GM12878 (cell line): Measurements from ENCODE around the gene SHISA3. TPM values are rescaled to one million over a fixed set of nuclear protein-coding genes. Genes with fewer than 3 reads are reported as not detected.

Source experiments
- ATAC-seq: fragments of 200-7000 bp; cut with Tn5 transposase; 3 replicates; pipeline ENCODE4 v1.9.1; 2020; ENCODE audit warnings: mild to moderate bottlenecking, moderate library complexity
- BruUV-seq: library from RNA; stranded (reverse); fragments of 400-500 nt; replicated peaks from 2 replicates; lab custom pipeline; 2021; lab: Mats Ljungman, UMichigan
- CTCF ChIA-PET: fragments of 300-600 bp; sonication (Branson Sonifier 250); formaldehyde crosslinking; extraction: SDS; loops from one replicate; lab custom pipeline; 2021; ENCODE audit warnings: inconsistent platforms; lab: Yijun Ruan, JAX
- POLR2A ChIA-PET: fragments of 350-600 bp; formaldehyde crosslinking; extraction: SDS; loops from one replicate; lab custom pipeline; 2021; ENCODE audit warnings: inconsistent platforms; lab: Charles Lee
- RAD21 ChIA-PET: fragments of 300-600 bp; sonication (Branson Sonifier 250); formaldehyde crosslinking; loops from one replicate; lab custom pipeline; 2023; ENCODE audit warnings: antibody characterized with exemption; ENCODE audit not compliant: unreplicated experiment; lab: Charles Lee
- SMC1A ChIA-PET: fragments of 300-600 bp; sonication (Branson Sonifier 250); formaldehyde crosslinking; loops from one replicate; lab custom pipeline; 2023; ENCODE audit not compliant: unreplicated experiment, uncharacterized antibody; lab: Charles Lee
- DNase-seq: peaks from one replicate; pipeline ENCODE4 v3.0.0-alpha.2; 2011; ENCODE audit warnings: low read depth, low spot score
- FAIRE-seq: peaks from 3 replicates; lab custom pipeline; 2011; peaks lifted over from hg19 to GRCh38; lab: Jason Lieb, UNC
- H2AFZ ChIP-seq: 2 replicates; pipeline ENCODE4 v1.6.0; 2011; ENCODE audit warnings: low read depth, low read length, control low read depth; ENCODE audit not compliant: control insufficient read depth
- H3K27ac ChIP-seq: 2 replicates; pipeline ENCODE4 v1.5.1; 2011; ENCODE audit warnings: control low read depth; ENCODE audit not compliant: control insufficient read depth, insufficient read depth
- H3K27me3 ChIP-seq, 2 experiments: replicated peaks in 1 of 2; 2 replicates each; pipeline versions ENCODE4 v1.6.0 to v1.6.1; 2011; ENCODE audit warnings: low read length in 1 of 2; ENCODE audit not compliant: control insufficient read depth in 2 of 2, insufficient read depth in 2 of 2
- H3K36me3 ChIP-seq, 2 experiments: 2 replicates each; pipeline ENCODE4 v1.5.1; 2011; ENCODE audit warnings: low read length in 1 of 2; ENCODE audit not compliant: control insufficient read depth in 2 of 2, insufficient read depth in 2 of 2
- H3K4me1 ChIP-seq: 2 replicates; pipeline ENCODE4 v1.6.1; 2011; ENCODE audit warnings: mild to moderate bottlenecking, low read length, moderate library complexity, mixed read lengths; ENCODE audit not compliant: control insufficient read depth, insufficient read depth
- H3K4me2 ChIP-seq: 2 replicates; pipeline ENCODE4 v1.6.0; 2011; ENCODE audit warnings: control low read depth; ENCODE audit not compliant: control insufficient read depth, insufficient read depth
- H3K4me3 ChIP-seq: fragments of 200-600 bp; sonication (generic); 2 replicates; pipeline ENCODE4 v1.5.1; 2016
- H3K79me2 ChIP-seq: 2 replicates; pipeline ENCODE4 v1.6.0; 2011; ENCODE audit warnings: low read length; ENCODE audit not compliant: control insufficient read depth, insufficient read depth
- H3K9ac ChIP-seq: 2 replicates; pipeline ENCODE4 v1.8.0; 2011; ENCODE audit warnings: low read length, control low read depth, mixed read lengths; ENCODE audit not compliant: control insufficient read depth, insufficient read depth
- H3K9me3 ChIP-seq: replicated peaks from 3 replicates; pipeline ENCODE4 v1.5.1; 2011; ENCODE audit warnings: mild to moderate bottlenecking, low read length; ENCODE audit not compliant: control insufficient read depth, insufficient read depth
- H4K20me1 ChIP-seq: 2 replicates; pipeline ENCODE4 v1.6.0; 2011; ENCODE audit not compliant: control insufficient read depth, insufficient read depth
- DPF2 ChIP-seq: fragments of 450-650 bp; IDR thresholded peaks from 2 replicates; pipeline ENCODE4 v1.6.1; 2017; ENCODE audit warnings: mild to moderate bottlenecking
- EGR1 ChIP-seq, 2 experiments: IDR thresholded peaks; 1 replicate in 1 of 2; 2 replicates in 1 of 2; pipeline ENCODE4 v1.6.1; 2011 to 2012; ENCODE audit warnings: low read depth in 2 of 2, low read length in 2 of 2, borderline replicate concordance in 1 of 2, mild to moderate bottlenecking in 1 of 2, moderate library complexity in 1 of 2
- HCFC1 ChIP-seq: fragments of 150-350 bp; IDR thresholded peaks from 2 replicates; pipeline ENCODE4 v1.6.1; 2014; ENCODE audit warnings: low read length
- HDAC6 ChIP-seq: fragments of 200-600 bp; sonication (generic); IDR thresholded peaks from one replicate; pipeline ENCODE4 v1.8.0; 2017; ENCODE audit warnings: antibody characterized with exemption; ENCODE audit not compliant: unreplicated experiment
- IKZF2 ChIP-seq, 2 experiments: fragments of 450-650 bp; IDR thresholded peaks; 2 replicates each; pipeline ENCODE4 v1.6.1; 2017; ENCODE audit warnings: mild to moderate bottlenecking in 2 of 2, moderate library complexity in 2 of 2
- KDM1A ChIP-seq: fragments of 200-600 bp; sonication (generic); IDR thresholded peaks from 2 replicates; pipeline ENCODE4 v1.6.1; 2016; ENCODE audit warnings: borderline replicate concordance
- MXI1 ChIP-seq: fragments of 150-350 bp; IDR thresholded peaks from 2 replicates; pipeline ENCODE4 v1.6.1; 2011; ENCODE audit warnings: low read depth, mild to moderate bottlenecking, inconsistent platforms, low read length, improper control_type of control experiment
- NR2C1 ChIP-seq: fragments of 450-650 bp; IDR thresholded peaks from 2 replicates; pipeline ENCODE4 v1.6.1; 2017; ENCODE audit warnings: antibody characterized with exemption, mild to moderate bottlenecking, moderate library complexity
- SIN3A ChIP-seq: IDR thresholded peaks from 2 replicates; pipeline ENCODE4 v1.6.1; 2012; ENCODE audit warnings: low read depth, low read length, improper control_type of control experiment
- SMAD1 ChIP-seq: fragments of 450-650 bp; IDR thresholded peaks from 2 replicates; pipeline ENCODE4 v1.6.1; 2018; ENCODE audit warnings: mild to moderate bottlenecking, low read depth; ENCODE audit not compliant: partially characterized antibody
- WRNIP1 ChIP-seq: IDR thresholded peaks from 2 replicates; pipeline ENCODE4 v1.6.1; 2011; ENCODE audit warnings: low read depth, low read length, improper control_type of control experiment, borderline replicate concordance
- YBX1 ChIP-seq: fragments of 450-650 bp; IDR thresholded peaks from 2 replicates; pipeline ENCODE4 v1.6.1; 2016; ENCODE audit warnings: antibody characterized with exemption
- WGBS: methylation state at CpG from one replicate; pipeline ENCODE4 v1.1.6; 2016; ENCODE audit warnings: low lambda C conversion rate; ENCODE audit not compliant: insufficient replicate concordance, insufficient coverage; ENCODE audit errors: missing lambda C conversion rate; 5-methylcytosine and 5-hydroxymethylcytosine counted together
- in situ Hi-C: fragments of 300-500 bp; cut with MboI; formaldehyde crosslinking; loops from 9 replicates; pipeline ENCODE4 v1.14.3; 2018; ENCODE audit warnings: mixed read lengths
- intact Hi-C: fragments of 100-400 bp; cut with micrococcal nuclease; formaldehyde crosslinking; loops from one replicate; pipeline ENCODE4 v1.14.2; 2022; ENCODE audit not compliant: unreplicated experiment
- polyA plus RNA-seq, 11 experiments: library from polyadenylated mRNA; depleted of rRNA in 4 of 11; unstranded in 6 of 11; stranded (reverse) in 5 of 11; fragments of >200 nt; fragmentation: Nextera tagmentation in 4 of 11; fragmentation: Illumina TruSeq in 1 of 11; extraction: Ambion mirVana in 4 of 11; extraction: Trizol in 1 of 11; gene quantifications; 1 replicate in 1 of 11; 2 replicates in 10 of 11; pipeline versions ENCODE4 v1.2.1 to v1.2.3, GENCODE V29; 2011 to 2016; ENCODE audit warnings: inconsistent platforms in 2 of 11, missing spikeins in 2 of 11, low read depth in 1 of 11
- total RNA-seq, 4 experiments: library from RNA; depleted of rRNA in 3 of 4; stranded (reverse); fragments of >200 nt in 3 of 4; fragmentation: Illumina TruSeq in 1 of 4; extraction: Trizol in 1 of 4; gene quantifications; 2 replicates each; pipeline versions ENCODE4 v1.2.1 to v1.2.3, GENCODE V29; 2013 to 2021
- TF ChIP-seq, protein P1 (sequence below): IDR thresholded peaks from 2 replicates; pipeline ENCODE4 v1.6.1; 2011; ENCODE audit warnings: low read depth, low read length, improper control_type of control experiment, borderline replicate concordance
- TF ChIP-seq, protein P2 (sequence below): fragments of 450-650 bp; IDR thresholded peaks from 2 replicates; pipeline ENCODE4 v1.6.1; 2017; ENCODE audit warnings: mild to moderate bottlenecking, moderate library complexity
- TF ChIP-seq, protein P3 (sequence below): fragments of 450-650 bp; IDR thresholded peaks from 2 replicates; pipeline ENCODE4 v1.6.1; 2016; ENCODE audit warnings: mild to moderate bottlenecking, moderate library complexity, borderline replicate concordance

Gene SHISA3
- total and polyA plus RNA-seq, 10 of the 15 experiments (the other 5 are each of a cell fraction or from before 2014, with no cell fraction given), result 0.03 to 7.2 (median 4.4) TPM

DNA sequence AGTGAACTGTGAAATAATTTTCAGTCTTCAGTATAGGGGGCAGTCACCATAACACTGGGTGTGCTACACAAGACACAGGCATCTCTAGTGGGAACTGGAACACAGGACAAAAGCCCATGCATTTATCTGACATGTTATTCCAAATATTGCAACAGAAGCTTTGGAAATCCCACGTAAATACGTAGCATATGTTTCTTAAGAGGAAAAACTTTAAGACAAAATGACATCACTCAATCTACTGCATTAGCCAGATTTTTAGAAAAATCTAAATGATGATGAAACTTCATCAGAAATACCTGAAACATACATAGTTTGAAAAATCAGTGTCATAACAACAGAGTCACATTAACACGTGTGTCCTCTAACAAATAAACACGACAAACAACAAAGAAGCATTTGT is 14.5 kb downstream of the SHISA3 start:
- ChIA-PET SMC1A (interaction anchor here (1.1 kb wide), 1 partner anchor 87 kb away, joined by 3 read pairs; no protein-coding TSS in a partner anchor), RAD21 (no interaction called here), CTCF (no interaction called here), POLR2A (no interaction called here)
- H3K4me3 ChIP-seq, result no peak overlapping the region
- H2AFZ ChIP-seq, result no peak overlapping the region
- H3K9me3 ChIP-seq, result no peaks in the 10 kb centered on the region
- no peak overlapping the region for H3K27ac ChIP-seq
- no peaks in the 10 kb centered on the region for H3K27me3 ChIP-seq
- TF ChIP-seq SIN3A (no peak), WRNIP1 (no peak), SMAD1 (no peak), NR2C1 (no peak), YBX1 (no peak), HDAC6 (no peak), EGR1 (IDR thresholded peaks at IDR 0.05; ENCODE audit: borderline replicate concordance in 1 of 2, low read depth in 2 of 2, low read length in 2 of 2) (no peak), KDM1A (no peak), HCFC1 (no peak), MXI1 (no peak), DPF2 (no peak), IKZF2 (IDR thresholded peaks at IDR 0.05) (no peak)
- TF ChIP-seq, protein P1, sequence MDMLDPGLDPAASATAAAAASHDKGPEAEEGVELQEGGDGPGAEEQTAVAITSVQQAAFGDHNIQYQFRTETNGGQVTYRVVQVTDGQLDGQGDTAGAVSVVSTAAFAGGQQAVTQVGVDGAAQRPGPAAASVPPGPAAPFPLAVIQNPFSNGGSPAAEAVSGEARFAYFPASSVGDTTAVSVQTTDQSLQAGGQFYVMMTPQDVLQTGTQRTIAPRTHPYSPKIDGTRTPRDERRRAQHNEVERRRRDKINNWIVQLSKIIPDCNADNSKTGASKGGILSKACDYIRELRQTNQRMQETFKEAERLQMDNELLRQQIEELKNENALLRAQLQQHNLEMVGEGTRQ, result no peak
- TF ChIP-seq, protein P2, sequence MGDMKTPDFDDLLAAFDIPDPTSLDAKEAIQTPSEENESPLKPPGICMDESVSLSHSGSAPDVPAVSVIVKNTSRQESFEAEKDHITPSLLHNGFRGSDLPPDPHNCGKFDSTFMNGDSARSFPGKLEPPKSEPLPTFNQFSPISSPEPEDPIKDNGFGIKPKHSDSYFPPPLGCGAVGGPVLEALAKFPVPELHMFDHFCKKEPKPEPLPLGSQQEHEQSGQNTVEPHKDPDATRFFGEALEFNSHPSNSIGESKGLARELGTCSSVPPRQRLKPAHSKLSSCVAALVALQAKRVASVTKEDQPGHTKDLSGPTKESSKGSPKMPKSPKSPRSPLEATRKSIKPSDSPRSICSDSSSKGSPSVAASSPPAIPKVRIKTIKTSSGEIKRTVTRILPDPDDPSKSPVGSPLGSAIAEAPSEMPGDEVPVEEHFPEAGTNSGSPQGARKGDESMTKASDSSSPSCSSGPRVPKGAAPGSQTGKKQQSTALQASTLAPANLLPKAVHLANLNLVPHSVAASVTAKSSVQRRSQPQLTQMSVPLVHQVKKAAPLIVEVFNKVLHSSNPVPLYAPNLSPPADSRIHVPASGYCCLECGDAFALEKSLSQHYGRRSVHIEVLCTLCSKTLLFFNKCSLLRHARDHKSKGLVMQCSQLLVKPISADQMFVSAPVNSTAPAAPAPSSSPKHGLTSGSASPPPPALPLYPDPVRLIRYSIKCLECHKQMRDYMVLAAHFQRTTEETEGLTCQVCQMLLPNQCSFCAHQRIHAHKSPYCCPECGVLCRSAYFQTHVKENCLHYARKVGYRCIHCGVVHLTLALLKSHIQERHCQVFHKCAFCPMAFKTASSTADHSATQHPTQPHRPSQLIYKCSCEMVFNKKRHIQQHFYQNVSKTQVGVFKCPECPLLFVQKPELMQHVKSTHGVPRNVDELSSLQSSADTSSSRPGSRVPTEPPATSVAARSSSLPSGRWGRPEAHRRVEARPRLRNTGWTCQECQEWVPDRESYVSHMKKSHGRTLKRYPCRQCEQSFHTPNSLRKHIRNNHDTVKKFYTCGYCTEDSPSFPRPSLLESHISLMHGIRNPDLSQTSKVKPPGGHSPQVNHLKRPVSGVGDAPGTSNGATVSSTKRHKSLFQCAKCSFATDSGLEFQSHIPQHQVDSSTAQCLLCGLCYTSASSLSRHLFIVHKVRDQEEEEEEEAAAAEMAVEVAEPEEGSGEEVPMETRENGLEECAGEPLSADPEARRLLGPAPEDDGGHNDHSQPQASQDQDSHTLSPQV, result no peak
- TF ChIP-seq, protein P3, sequence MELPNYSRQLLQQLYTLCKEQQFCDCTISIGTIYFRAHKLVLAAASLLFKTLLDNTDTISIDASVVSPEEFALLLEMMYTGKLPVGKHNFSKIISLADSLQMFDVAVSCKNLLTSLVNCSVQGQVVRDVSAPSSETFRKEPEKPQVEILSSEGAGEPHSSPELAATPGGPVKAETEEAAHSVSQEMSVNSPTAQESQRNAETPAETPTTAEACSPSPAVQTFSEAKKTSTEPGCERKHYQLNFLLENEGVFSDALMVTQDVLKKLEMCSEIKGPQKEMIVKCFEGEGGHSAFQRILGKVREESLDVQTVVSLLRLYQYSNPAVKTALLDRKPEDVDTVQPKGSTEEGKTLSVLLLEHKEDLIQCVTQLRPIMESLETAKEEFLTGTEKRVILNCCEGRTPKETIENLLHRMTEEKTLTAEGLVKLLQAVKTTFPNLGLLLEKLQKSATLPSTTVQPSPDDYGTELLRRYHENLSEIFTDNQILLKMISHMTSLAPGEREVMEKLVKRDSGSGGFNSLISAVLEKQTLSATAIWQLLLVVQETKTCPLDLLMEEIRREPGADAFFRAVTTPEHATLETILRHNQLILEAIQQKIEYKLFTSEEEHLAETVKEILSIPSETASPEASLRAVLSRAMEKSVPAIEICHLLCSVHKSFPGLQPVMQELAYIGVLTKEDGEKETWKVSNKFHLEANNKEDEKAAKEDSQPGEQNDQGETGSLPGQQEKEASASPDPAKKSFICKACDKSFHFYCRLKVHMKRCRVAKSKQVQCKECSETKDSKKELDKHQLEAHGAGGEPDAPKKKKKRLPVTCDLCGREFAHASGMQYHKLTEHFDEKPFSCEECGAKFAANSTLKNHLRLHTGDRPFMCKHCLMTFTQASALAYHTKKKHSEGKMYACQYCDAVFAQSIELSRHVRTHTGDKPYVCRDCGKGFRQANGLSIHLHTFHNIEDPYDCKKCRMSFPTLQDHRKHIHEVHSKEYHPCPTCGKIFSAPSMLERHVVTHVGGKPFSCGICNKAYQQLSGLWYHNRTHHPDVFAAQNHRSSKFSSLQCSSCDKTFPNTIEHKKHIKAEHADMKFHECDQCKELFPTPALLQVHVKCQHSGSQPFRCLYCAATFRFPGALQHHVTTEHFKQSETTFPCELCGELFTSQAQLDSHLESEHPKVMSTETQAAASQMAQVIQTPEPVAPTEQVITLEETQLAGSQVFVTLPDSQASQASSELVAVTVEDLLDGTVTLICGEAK, result no peak
- H3K79me2 ChIP-seq, result no peaks in the 10 kb centered on the region
- no peak for DNase-seq
- WGBS, result 98% methylated on average over 4 of the region's 4 CpGs
- H3K36me3 ChIP-seq, result peaks cover 2% of the 10 kb centered on the region in 2 experiments; a peak in 3 of 4 replicates
- no peak overlapping the region for H3K4me2 ChIP-seq
- BruUV-seq, result no TSS peak
- no peak for ATAC-seq
- no peaks in the 10 kb centered on the region for H3K4me1 ChIP-seq
- no peak overlapping the region for H3K9ac ChIP-seq
- no peak for FAIRE-seq
- no peaks in the 10 kb centered on the region for H4K20me1 ChIP-seq
- in situ Hi-C loops (no loop called here), intact Hi-C loops (no loop called here)
